GM19328 (cell line): Measurements from ENCODE around the gene TCF7L1.
"Not testable (repeated sequence)": the region's sequence is repeated elsewhere in the genome, so short reads cannot be mapped to it uniquely, and the experiment has no call there.

Experiments
- ATAC-seq: cut with Tn5 transposase; IDR thresholded peaks from one replicate; pipeline ENCODE4 v1.9.1; 2021; ENCODE audit warnings: mild to moderate bottlenecking, moderate library complexity; ENCODE audit not compliant: unreplicated experiment

The TCF7L1 gene

DNA sequence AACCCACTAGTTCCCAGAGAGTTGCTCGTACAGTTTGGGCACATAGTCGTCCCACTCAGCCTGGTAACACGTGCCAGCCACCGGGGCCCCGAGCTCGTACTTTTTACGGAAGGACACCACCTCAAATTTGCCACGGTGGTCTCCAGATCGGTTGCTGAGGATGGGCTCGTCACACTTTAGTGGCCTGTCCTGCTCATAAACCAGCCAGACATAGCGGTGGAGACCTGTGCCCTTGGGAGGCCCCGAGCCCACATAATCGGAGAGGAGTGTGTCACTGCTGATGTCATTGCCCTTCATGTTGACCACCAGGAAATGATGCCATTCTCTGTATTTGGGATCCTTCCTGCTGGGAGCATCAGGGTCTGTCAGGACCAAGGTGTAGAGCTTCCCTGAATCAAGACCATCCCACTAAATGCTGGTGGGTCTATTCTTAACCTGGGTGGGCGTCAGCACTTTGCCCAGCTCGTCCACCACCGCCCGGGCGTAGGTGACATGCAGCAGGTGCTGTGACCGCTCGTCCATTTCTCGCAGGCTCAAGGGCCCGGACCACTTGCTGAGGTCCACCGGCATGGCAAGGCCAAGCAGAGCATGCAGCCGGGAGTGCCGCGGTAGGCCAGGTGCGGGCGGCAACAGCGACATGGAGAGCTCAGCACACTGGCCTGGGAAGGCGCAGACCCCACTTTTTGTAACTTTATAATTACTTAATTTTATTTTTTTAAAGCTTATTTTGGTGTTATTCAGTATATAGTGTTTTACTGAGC, 208.3 kb downstream of the TCF7L1 start:
- no peak for ATAC-seq

DNA sequence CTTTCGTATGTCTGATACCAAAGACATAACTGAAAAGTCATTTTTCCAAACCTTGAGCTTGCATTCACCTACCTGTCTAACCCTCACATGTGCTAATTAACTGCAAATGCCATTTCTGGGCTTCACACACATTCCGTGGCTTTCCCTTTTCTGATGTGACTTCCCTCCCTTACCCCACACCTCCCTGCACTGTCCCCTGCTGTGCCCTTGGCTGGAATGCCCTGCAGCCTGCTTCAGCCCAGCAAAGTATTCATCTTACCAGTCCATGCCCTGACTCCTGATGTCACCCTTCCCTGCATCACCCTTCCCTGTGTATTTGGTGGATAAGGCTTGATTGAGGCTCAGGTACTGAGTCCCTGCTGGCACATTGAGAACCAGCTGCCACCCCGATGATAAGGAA, 209.0 kb downstream of the TCF7L1 start:
- no peak for ATAC-seq

DNA sequence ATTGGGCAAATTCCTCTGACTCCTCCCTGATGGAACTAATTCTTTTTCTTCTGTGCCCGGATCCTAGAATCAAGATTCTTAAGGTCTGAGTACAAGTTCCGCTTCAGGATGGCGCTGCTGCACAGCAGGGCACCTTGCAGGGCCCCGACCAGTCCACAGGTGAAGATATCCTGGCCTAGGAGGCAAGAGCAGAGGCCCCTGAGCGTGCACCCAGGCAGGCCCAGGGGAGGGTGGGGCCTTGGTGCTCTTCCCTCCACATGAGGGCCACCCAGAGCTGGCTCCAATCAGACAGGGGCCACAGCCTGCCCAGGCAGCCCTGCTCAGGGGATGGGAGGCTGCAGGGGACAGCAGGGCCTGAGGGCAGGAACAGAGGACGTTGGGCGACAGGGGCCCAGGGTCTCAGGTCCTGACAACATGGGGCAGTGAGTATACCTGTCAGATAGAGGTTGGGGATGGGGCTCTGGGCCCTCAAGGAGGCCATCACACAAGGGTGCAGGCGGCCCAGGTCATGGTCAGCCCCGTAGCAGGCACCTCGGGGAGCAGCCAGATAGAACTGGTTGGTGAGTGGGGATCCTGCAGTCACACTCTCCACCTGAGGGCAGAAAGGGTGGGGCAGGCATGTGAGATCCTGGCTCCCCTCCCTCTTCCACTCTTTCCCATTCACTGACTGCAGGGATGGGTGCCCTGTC, 210.2 kb downstream of the TCF7L1 start:
- ATAC-seq, result not testable (repeated sequence)

- no peak for ATAC-seq
Observed at GRCh38 chr2:85344356-85344954, 211.3 kb downstream of the TCF7L1 start.

GRCh38 chr2:85347599-85347998, 214.4 kb downstream of the TCF7L1 start:
- ATAC-seq, result no peak

GRCh38 chr2:85353876-85354285, 220.7 kb downstream of the TCF7L1 start:
- no peak for ATAC-seq

DNA sequence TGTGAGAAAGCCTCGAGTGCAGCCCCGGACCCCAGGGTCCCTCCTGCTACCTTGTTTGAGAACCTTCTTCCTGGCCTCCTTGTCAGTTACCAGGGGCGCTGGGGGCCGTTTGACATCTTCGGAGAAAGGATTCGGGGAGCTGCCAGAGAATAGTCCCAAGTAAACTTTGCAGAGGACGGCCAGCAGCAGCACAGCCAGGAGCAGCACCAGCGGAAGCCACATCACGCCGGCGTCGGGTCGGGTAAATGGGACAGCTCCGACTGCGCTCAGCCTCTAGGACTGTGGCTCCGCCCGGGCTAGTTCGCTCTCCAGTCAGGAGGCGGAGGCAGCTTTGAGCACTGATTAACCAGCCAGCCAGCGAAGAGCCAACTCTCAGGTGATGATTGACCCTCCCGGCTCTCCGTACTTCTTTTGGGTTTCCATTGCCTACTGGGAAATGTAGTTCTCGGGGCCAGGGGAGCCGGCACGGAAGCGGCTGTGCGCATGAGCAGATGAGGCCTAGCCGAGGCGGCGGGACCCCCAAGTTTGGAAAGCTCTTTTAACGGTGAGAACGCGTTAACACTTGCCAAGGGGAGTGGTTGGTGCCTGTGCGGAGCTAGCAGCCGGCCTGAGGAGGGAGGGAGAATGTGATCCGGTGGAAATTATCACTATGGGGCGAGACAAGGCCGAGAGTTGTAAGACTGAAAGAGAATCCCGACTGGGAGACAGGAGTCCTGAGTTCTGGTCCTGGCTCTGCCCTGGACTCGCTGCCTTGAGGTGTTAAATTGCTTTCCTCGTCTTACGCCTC, 221.3 kb downstream of the TCF7L1 start, which contains the start of the genes ELMOD3 and RETSAT:
Gene ELMOD3 (plus strand): TSS at position 484 of the 787 bp plus-strand sequence. CDS start 2,430 bp downstream, outside the sequence.
Gene RETSAT (minus strand): TSS at position 243 of the 787 bp plus-strand sequence. CDS start 21 bp downstream, at position 222.
- peak; percentile 98 for ATAC-seq

- no peak for ATAC-seq
Observed at GRCh38 chr2:85355073-85355410, 221.8 kb downstream of the TCF7L1 start.

DNA sequence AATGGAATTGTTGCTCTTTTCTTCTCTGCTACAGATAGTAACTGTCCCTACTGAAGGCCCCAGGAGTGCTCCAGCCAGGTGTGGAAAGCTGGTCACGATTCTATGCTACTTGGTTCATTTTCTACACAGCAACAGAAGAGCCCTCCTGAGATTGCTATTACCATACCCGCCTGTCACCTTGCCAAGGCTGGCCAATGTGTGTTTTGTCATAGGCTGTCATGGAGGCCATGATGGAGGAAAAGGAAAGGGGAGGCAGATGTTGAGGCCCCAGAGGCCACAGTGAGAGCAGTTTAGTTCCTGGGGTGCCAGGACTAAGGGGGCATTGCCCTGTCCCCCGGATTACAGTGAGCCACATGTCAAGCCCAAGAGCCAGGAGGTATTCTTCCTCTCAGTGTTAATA, 222.3 kb downstream of the TCF7L1 start:
- ATAC-seq, result no peak

DNA sequence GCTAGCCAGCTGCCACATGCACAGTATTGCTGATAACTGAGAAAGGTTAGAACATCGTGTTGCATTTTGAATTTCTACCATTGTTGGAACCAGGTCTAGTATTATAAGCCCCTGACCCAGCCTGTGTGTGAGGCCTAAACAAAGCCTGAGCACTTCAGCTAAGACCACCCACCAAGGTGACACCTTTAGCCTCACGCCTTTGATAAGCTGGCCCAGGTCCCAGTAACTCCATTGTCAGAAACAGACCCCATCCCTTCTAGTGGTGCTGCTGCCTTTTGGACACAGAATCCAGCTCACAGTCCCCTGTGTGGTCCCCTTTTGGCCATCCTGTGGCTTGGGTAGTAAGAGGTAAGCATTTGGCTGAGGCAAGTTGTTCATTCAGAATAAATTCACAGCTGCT, 223.0 kb downstream of the TCF7L1 start:
- ATAC-seq, result no peak

- ATAC-seq, result no peak
Observed at GRCh38 chr2:85357736-85358135, 224.5 kb downstream of the TCF7L1 start.
